Measurements from ENCODE around the gene COTL1. TPM values are rescaled to one million over a fixed set of nuclear protein-coding genes. Genes with fewer than 3 reads are reported as not detected.

Gene COTL1
- total RNA-seq, 1 donor from 2014 or later: 35.3 TPM

DNA sequence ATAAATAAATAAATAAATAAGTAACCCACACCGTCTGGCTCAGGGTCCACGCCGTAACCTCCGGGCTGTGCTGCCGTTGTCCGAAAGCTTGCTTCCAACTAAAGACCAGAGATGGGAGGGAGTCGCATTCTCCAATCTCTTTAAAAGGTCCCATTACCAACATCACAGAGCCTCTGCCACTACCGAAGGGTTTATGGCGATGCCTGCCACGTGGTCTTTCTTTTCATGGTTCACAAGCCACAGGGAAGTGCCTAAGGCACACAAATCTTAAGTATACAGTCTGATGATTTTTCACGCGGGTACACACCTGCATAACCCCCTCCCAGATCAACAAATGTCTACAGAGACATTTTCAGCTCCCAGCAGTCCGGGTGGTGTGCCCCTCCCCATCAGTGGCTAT lies 1.4 kb downstream of the COTL1 start:
- Histone ChIP-seq H3K27me3 (ENCODE audit: control insufficient read depth, insufficient read depth, low read length) (no peaks in the 10 kb centered on the region), H3K36me3 (ENCODE audit: control insufficient read depth, insufficient read depth, low read length) (peaks cover 13% of the 10 kb centered on the region), H3K4me3 (ENCODE audit: low read depth, low read length) (peak overlapping the region; percentile 79)
- DNase-seq (ENCODE audit: low read depth) (no peak), FAIRE-seq (no peak)
- TF ChIP-seq, protein P1, sequence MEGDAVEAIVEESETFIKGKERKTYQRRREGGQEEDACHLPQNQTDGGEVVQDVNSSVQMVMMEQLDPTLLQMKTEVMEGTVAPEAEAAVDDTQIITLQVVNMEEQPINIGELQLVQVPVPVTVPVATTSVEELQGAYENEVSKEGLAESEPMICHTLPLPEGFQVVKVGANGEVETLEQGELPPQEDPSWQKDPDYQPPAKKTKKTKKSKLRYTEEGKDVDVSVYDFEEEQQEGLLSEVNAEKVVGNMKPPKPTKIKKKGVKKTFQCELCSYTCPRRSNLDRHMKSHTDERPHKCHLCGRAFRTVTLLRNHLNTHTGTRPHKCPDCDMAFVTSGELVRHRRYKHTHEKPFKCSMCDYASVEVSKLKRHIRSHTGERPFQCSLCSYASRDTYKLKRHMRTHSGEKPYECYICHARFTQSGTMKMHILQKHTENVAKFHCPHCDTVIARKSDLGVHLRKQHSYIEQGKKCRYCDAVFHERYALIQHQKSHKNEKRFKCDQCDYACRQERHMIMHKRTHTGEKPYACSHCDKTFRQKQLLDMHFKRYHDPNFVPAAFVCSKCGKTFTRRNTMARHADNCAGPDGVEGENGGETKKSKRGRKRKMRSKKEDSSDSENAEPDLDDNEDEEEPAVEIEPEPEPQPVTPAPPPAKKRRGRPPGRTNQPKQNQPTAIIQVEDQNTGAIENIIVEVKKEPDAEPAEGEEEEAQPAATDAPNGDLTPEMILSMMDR (IDR thresholded peaks at IDR 0.05; ENCODE audit: insufficient read depth, low read length, severe bottlenecking): no peak

DNA sequence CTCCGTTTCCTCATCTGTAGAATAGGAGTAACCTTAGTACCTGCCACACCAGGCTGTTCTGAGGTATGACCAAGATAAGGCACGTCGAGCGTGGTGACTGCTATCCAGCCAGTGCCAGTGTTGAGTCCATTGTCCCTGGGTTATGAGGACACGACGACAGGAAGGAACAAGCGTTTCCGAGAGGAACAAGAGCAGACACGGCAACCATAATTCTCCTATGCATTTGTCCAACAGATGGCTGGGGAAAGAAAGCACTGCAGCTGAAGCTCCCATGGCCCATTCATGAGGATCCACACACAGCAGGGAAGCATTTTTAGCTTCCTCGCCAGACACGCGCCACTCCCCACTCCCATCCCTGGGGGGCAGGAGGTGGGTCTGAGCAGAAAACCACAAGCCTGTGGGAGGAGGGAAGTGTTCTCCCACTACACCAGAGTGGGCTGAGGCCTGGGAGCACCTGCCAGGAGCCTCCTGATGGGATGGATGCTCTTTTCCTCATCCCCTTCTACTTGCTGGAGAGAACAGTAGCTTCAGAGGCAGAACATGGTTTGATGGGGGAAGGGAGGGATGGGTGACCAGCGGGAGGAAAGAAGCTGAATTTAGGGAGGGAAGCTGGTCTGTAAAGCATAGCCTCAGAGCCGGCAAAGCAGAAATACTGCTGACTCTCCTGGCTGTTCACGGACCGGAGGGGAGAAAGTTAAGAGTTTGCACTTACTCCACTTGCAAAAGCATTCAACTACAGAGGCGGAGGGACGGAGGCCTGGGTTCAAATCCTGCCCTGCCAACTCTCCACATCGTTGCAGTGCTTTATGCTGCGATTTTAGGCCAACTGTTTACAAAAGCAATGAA lies 2.7 kb downstream of the COTL1 start:
- no peak overlapping the region for H3K4me3 ChIP-seq (ENCODE audit: low read depth, low read length)
- no peaks in the 10 kb centered on the region for H3K27me3 ChIP-seq (ENCODE audit: control insufficient read depth, insufficient read depth, low read length)
- H3K36me3 ChIP-seq (ENCODE audit: control insufficient read depth, insufficient read depth, low read length): peaks cover 13% of the 10 kb centered on the region
- no peak for DNase-seq (ENCODE audit: low read depth)
- FAIRE-seq: no peak
- TF ChIP-seq, protein P1 (IDR thresholded peaks at IDR 0.05; ENCODE audit: insufficient read depth, low read length, severe bottlenecking): no peak

DNA sequence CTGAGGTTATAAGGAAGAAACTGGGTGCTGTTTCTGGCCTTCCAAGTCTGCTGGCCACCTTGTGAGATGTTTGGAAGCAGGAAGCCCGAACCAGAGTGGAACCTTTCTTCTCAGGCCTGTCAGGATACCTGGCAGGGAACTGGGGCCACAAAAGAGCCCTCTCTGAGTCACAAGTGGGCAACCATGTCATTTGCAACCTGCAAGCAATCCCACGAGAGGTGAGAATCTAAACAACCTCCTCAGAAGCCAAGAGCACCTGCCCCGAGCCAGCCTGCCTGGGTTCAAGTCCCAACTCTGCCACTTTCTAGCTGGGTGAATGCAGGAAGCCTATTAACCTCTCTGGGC lies 3.3 kb downstream of the COTL1 start:
- FAIRE-seq: no peak
- H3K36me3 ChIP-seq (ENCODE audit: control insufficient read depth, insufficient read depth, low read length): peaks cover 13% of the 10 kb centered on the region
- H3K4me3 ChIP-seq (ENCODE audit: low read depth, low read length): no peak overlapping the region
- no peaks in the 10 kb centered on the region for H3K27me3 ChIP-seq (ENCODE audit: control insufficient read depth, insufficient read depth, low read length)
- DNase-seq (ENCODE audit: low read depth): no peak
- TF ChIP-seq, protein P1 (IDR thresholded peaks at IDR 0.05; ENCODE audit: insufficient read depth, low read length, severe bottlenecking): no peak

DNA sequence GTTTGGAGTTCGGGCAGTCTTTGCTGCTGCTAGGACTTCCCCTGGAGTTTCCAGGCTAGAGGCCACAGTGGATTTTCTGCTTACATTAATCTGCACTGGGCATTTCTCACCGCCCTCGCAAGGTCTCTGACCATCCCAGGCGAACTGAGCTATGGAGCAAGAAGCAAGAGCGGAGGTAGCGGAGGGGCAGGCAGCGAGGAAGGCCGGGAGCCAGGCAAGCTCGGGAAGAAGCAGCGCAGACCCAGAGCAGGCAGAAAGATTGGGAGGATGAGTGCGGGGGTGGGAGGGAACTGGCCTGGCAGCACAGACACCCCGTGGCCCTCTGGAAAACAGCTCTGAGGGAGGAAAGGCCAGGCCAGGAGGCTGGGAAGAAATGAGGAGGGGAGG lies 3.8 kb downstream of the COTL1 start:
- DNase-seq (ENCODE audit: low read depth): no peak
- TF ChIP-seq, protein P1 (IDR thresholded peaks at IDR 0.05; ENCODE audit: insufficient read depth, low read length, severe bottlenecking): no peak
- Histone ChIP-seq H3K4me3 (ENCODE audit: low read depth, low read length) (no peak overlapping the region), H3K27me3 (ENCODE audit: control insufficient read depth, insufficient read depth, low read length) (no peaks in the 10 kb centered on the region), H3K36me3 (ENCODE audit: control insufficient read depth, insufficient read depth, low read length) (peaks cover 16% of the 10 kb centered on the region)
- FAIRE-seq: no peak

DNA sequence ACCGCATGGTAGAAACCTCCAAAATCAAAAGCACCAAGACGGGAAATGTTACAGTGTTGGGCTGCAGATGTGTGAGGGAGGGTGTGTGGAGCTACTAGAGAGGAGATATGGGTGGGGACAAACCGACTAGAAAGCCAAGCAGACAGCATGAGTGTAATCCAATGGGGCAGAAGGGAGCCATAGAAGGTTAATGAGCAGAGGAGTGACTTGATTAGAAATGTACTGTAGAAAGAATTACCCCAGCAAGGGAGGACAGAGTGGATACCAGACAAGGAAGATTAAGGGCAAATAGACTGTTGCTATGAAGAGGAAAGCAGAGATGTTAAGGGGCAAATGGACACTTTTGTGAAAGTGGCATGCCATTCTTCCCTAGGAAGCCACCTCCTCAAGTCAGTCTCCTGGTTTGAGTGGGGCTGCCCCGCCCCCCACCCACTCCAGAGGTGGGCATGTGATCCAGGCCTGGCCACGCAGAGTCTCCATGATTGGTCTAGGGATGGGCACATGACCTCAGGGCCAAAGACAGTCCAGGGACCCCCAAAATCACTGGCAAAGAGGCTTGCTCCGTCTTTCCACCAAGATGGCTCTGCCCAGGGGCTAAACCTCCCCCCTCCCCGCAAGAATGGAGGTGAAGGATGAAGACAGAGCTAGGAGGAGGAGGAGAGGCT lies 4.3 kb downstream of the COTL1 start:
- Histone ChIP-seq H3K36me3 (ENCODE audit: control insufficient read depth, insufficient read depth, low read length) (peaks cover 17% of the 10 kb centered on the region), H3K4me3 (ENCODE audit: low read depth, low read length) (no peak overlapping the region), H3K27me3 (ENCODE audit: control insufficient read depth, insufficient read depth, low read length) (no peaks in the 10 kb centered on the region)
- no peak for FAIRE-seq
- DNase-seq (ENCODE audit: low read depth): no peak
- TF ChIP-seq, protein P1 (IDR thresholded peaks at IDR 0.05; ENCODE audit: insufficient read depth, low read length, severe bottlenecking): no peak

All from bronchial epithelial cell (primary cell).